Ovary (tissue), 9 donors: ENCODE measurements around the gene MLEC. TPM values are rescaled to one million over a fixed set of nuclear protein-coding genes. Genes with fewer than 3 reads are reported as not detected.

Experiments
- DNase-seq, 5 donors: peaks; one replicate each; pipeline ENCODE4 v3.0.0-alpha.2; 2019 to 2020
- H3K27ac ChIP-seq, 2 donors: fragments of 200-600 bp; one replicate each; pipeline versions ENCODE4 v1.5.1 to v1.8.0; 2019 to 2022
- H3K27me3 ChIP-seq: fragments of 200-600 bp; one replicate; pipeline ENCODE4 v1.8.0; 2022
- H3K36me3 ChIP-seq: fragments of 200-600 bp; sonication (generic); one replicate; pipeline ENCODE4 v1.5.1; 2019
- H3K4me1 ChIP-seq: one replicate; pipeline ENCODE4 v1.8.1; 2013; ENCODE audit warnings: mild to moderate bottlenecking, moderate library complexity; ENCODE audit not compliant: insufficient read depth
- H3K4me3 ChIP-seq: fragments of 200-600 bp; sonication (generic); one replicate; pipeline ENCODE4 v1.5.1; 2017
- H3K9me3 ChIP-seq, 2 donors: fragments of 200-600 bp in 1 of 2; sonication (generic) in 1 of 2; one replicate each; pipeline versions ENCODE4 v1.5.1 to v1.8.1; 2013 to 2019; ENCODE audit warnings: mild to moderate bottlenecking in 1 of 2, moderate library complexity in 1 of 2
- EP300 ChIP-seq: sonication (generic); formaldehyde crosslinking; IDR thresholded peaks from one replicate; pipeline ENCODE4 v1.6.1; 2017; ENCODE audit warnings: antibody characterized with exemption
- POLR2A ChIP-seq: fragments of 450-650 bp; IDR thresholded peaks from one replicate; pipeline ENCODE4 v1.6.1; 2017; ENCODE audit warnings: antibody characterized with exemption, mild to moderate bottlenecking, moderate library complexity
- WGBS, 3 donors: extraction: QIAGEN DNeasy Blood & Tissue Kit in 1 of 3; methylation state at CpG; one replicate each; pipeline versions ENCODE4 v1.1.5 to v1.1.7; 2013 to 2017; 5-methylcytosine and 5-hydroxymethylcytosine counted together
- intact Hi-C, 4 donors: fragments of 100-400 bp; cut with DNase I; formaldehyde crosslinking; loops; one replicate each; pipeline versions ENCODE4 v1.11.0 to v1.15.1; 2022 to 2023
- polyA plus RNA-seq, 2 donors: library from polyadenylated mRNA; stranded (reverse); fragments of 200-250 nt in 1 of 2; fragments of 350-450 nt in 1 of 2; fragmentation: Illumina TruSeq in 1 of 2; extraction: RNeasy Lipid Tissue Mini Kit (QIAGEN cat#74804) in 1 of 2; gene quantifications; one replicate each; pipeline ENCODE4 v1.2.3, GENCODE V29; 2013 to 2014
- total RNA-seq, 7 donors: library from RNA; depleted of rRNA in 2 of 7; stranded (reverse); fragments of >200 nt in 2 of 7; fragmentation: NEBNext Ultra II Directional in 3 of 7; extraction: Animal tissue kit (Norgen Biotek cat#: 25700) in 3 of 7; gene quantifications; one replicate each; pipeline versions ENCODE4 v1.1.0 to v1.2.4, GENCODE V29; 2016 to 2023
- TF ChIP-seq, protein P1 (sequence below), 3 donors: fragments of 450-650 bp in 2 of 3; fragments of 200-600 bp in 1 of 3; IDR thresholded peaks; one replicate each; pipeline versions ENCODE4 v1.5.1 to v1.8.0; 2016 to 2022; ENCODE audit warnings: antibody characterized with exemption in 3 of 3, mild to moderate bottlenecking in 1 of 3
- donor health status: DM: no; HTN: no; CAD: no; lungs with moderate emphysema.
- donor health status: DM: no; HTN: no; CAD: no.
- donor health status: Bipolar disorder and iron deficiency.
- donor health status: DM: yes; HTN: yes; CAD: no.
- donor health status: DM: no; HTN: no; CAD: no.
- donor health status: DM: yes; HTN: yes; CAD: no.

MLEC gene
- total and polyA plus RNA-seq, 9 donors: 29.2 to 169 (median 101) TPM

DNA sequence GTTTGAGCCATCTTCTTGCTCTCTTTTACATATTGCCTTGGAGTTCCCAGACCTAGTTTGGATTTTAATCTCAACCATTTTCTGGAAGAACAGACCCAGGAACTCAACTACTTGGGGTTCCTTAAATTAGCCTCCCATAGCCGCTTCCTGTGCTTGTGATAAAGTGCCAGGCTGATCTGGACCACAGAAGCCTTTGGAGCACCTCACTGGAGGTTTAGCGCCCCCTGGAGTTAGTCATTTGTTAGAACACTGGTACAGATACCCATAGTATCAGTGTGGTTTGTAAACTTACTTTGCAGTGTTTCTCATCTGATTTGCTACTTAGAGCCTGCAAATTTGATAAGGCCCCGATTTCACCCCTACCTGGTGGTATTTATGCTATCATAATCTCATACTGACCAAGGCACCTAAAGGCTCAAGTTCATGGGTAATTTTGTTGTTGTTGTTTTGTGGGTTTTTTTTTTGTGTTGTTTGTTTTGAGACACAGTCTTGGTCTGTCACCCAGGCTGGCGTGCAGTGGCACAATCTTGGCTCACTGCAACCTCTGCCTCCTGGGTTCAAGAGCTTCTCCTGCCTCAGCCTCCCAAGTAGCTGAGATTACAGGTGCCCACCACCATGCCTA, 27.0 kb downstream of the MLEC start:
- peak in 4 of 5 donors; percentile 52 to 70 (median 65) for DNase-seq
- Histone ChIP-seq H3K4me3 (no peak overlapping the region), H3K27ac (no peak overlapping the region), H3K27me3 (no peaks in the 10 kb centered on the region), H3K9me3 (no peaks in the 10 kb centered on the region), H3K36me3 (no peaks in the 10 kb centered on the region), H3K4me1 (peaks cover 4% of the 10 kb centered on the region)
- TF ChIP-seq, protein P1, sequence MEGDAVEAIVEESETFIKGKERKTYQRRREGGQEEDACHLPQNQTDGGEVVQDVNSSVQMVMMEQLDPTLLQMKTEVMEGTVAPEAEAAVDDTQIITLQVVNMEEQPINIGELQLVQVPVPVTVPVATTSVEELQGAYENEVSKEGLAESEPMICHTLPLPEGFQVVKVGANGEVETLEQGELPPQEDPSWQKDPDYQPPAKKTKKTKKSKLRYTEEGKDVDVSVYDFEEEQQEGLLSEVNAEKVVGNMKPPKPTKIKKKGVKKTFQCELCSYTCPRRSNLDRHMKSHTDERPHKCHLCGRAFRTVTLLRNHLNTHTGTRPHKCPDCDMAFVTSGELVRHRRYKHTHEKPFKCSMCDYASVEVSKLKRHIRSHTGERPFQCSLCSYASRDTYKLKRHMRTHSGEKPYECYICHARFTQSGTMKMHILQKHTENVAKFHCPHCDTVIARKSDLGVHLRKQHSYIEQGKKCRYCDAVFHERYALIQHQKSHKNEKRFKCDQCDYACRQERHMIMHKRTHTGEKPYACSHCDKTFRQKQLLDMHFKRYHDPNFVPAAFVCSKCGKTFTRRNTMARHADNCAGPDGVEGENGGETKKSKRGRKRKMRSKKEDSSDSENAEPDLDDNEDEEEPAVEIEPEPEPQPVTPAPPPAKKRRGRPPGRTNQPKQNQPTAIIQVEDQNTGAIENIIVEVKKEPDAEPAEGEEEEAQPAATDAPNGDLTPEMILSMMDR (IDR thresholded peaks at IDR 0.05): peak; percentile 61 to 75 (median 67)
- TF ChIP-seq EP300: no peak
- WGBS, 3 donors: 14 to 24% (median 20%) methylated on average over 4 of the region's 4 CpGs
- intact Hi-C loops: loop anchor here (5.0 to 10.0 kb wide), 3 partner anchors 67 to 129 kb away; partner anchors contain the start of genes POP5 (in 3 of the 4) and CABP1 (in 1 of the 4)

DNA sequence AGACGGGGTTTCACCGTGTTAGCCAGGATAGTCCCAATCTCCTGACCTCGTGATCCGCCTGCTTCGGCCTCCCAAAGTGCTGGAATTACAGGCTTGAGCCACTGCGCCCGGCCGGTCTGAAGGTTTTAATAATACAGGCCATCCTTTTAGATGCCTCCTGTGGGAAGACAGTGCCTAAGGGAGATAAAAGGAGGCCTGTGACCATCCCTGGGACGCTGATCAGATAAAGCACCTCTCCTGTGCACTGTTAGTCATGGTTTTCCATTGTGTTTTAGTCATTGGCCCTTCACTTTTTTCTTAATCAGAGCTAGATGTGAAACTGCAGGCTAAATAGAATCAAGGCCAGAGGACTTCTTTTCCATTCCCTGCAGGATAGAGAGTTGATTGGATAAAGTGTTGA, 31.1 kb downstream of the MLEC start:
- intact Hi-C loops: loop anchor here (10.0 kb wide), 2 partner anchors 73 to 133 kb away; partner anchors contain the start of genes POP5 (in 3 of the 4) and CABP1 (in 1 of the 4)
- H3K27me3 ChIP-seq: no peaks in the 10 kb centered on the region
- 88 to 98% (median 97%) methylated on average over 9 of the region's 9 CpGs for WGBS, 3 donors
- no peak for DNase-seq
- H3K36me3 ChIP-seq: no peaks in the 10 kb centered on the region
- no peak overlapping the region for H3K27ac ChIP-seq
- no peaks in the 10 kb centered on the region for H3K4me1 ChIP-seq
- no peak overlapping the region for H3K4me3 ChIP-seq
- TF ChIP-seq, protein P1 (IDR thresholded peaks at IDR 0.05): no peak
- TF ChIP-seq EP300 (no peak), POLR2A (no peak)
- H3K9me3 ChIP-seq: no peaks in the 10 kb centered on the region

DNA sequence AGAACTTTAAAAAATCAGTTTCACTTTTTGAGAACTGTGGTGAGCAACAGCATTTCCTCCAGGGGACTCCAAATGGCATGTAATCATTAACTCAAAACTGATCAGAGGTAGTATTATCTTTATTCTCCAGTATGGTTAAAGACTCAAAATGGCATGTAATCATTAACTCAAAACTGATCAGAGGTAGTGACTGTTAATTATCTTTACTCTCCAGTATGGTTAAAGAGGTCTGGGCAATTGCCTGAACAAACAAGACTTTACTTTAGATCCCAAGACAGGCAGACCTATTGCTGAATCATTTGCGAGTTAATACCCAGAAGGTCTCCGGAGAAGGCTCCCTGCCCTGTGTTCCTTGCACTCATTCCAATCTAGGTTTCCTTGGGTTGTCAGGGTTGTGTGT, 32.1 kb downstream of the MLEC start:
- intact Hi-C loops: loop anchor here (10.0 kb wide), 2 partner anchors 74 to 134 kb away; partner anchors contain the start of genes POP5 (in 3 of the 4) and CABP1 (in 1 of the 4)

DNA sequence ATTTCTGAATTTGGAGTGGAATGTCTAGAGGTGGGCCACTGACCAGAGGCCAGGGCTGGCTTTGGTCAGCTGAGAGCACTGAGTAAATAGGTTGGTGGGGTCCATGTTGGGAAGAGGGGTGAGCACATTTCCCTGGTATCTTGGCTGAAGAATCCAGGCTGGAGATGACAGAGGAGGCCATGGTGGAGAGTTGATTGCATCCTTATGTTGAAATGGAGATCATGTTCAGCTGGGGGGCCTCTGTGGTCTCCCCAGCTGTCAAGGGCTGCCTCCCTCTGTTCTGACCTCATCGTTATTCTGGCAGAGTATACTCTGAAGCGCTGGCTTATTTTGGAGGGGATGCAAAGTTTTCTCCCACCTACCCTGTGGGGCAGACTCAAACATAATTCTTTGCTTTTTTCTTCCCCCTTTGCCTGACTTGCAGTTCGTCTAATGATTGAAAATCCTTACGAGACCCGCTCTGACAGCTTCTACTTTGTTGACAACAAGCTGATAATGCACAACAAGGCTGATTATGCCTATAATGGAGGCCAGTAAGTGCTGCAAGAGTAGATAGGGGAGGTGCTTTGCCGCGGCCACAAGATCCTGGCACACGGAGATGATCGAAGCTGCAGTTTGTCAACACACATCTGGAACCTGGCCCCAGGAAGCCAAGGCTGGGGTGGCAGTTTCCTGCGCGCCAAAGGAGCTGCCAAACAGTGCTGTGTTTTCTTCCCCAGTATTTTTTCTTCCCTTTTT, 32.7 kb downstream of the MLEC start:
- no peak for DNase-seq
- TF ChIP-seq, protein P1 (IDR thresholded peaks at IDR 0.05): no peak
- no peak for TF ChIP-seq POLR2A
- no peak for TF ChIP-seq EP300

More for the DNA sequence above, 32.1 kb downstream of the MLEC start:
- Histone ChIP-seq H3K36me3 (no peaks in the 10 kb centered on the region), H3K27ac (no peak overlapping the region), H3K9me3 (no peaks in the 10 kb centered on the region), H3K4me1 (no peaks in the 10 kb centered on the region), H3K4me3 (no peak overlapping the region), H3K27me3 (no peaks in the 10 kb centered on the region)
- DNase-seq: no peak
- WGBS, 3 donors: 90 to 92% (median 90%) methylated on average over 2 of the region's 2 CpGs
- TF ChIP-seq EP300: no peak
- TF ChIP-seq, protein P1 (IDR thresholded peaks at IDR 0.05): no peak
- no peak for TF ChIP-seq POLR2A

More for the DNA sequence above, 32.7 kb downstream of the MLEC start:
- H3K4me1 ChIP-seq: no peaks in the 10 kb centered on the region
- H3K27me3 ChIP-seq: no peaks in the 10 kb centered on the region
- H3K4me3 ChIP-seq: no peak overlapping the region
- intact Hi-C loops: loop anchor here (10.0 kb wide), 2 partner anchors 75 to 135 kb away; partner anchors contain the start of genes POP5 (in 3 of the 4) and CABP1 (in 1 of the 4)
- no peaks in the 10 kb centered on the region for H3K9me3 ChIP-seq
- no peak overlapping the region for H3K27ac ChIP-seq
- H3K36me3 ChIP-seq: no peaks in the 10 kb centered on the region
- WGBS, 3 donors: 74 to 82% (median 81%) methylated on average over 11 of the region's 11 CpGs
